Measurements from ENCODE around the gene CAMTA1. TPM values are rescaled to one million over a fixed set of nuclear protein-coding genes. Genes with fewer than 3 reads are reported as not detected.

The CAMTA1 gene
- total RNA-seq, 1 experiment from 2014 or later, result 82.2 TPM

GRCh38 chr1:7369866-7370265 is 584.6 kb downstream of the CAMTA1 start:
- TF ChIP-seq REST (IDR thresholded peaks at IDR 0.05; ENCODE audit: insufficient read depth in 1 of 2, low read depth in 2 of 2, low read length in 1 of 2) (no peak), CTCF (IDR thresholded peaks at IDR 0.05) (no peak), POLR2AphosphoS5 (IDR thresholded peaks at IDR 0.05; ENCODE audit: low read depth, low read length) (no peak), TCF7L2 (IDR thresholded peaks at IDR 0.05; ENCODE audit: low read depth, low read length) (no peak), SIN3A (IDR thresholded peaks at IDR 0.05; ENCODE audit: borderline replicate concordance, insufficient read depth, low read depth, low read length) (no peak)
- Histone ChIP-seq H3K4me1 (ENCODE audit: control insufficient read depth, insufficient read depth, low read length) (no peaks in the 10 kb centered on the region), H3K27me3 (ENCODE audit: control insufficient read depth, insufficient read depth, low read length) (no peaks in the 10 kb centered on the region), H3K9me3 (ENCODE audit: control insufficient read depth, insufficient read depth, low read depth, low read length) (no peaks in the 10 kb centered on the region), H3K36me3 (ENCODE audit: control insufficient read depth, insufficient read depth, low read length) (no peaks in the 10 kb centered on the region), H3K4me3 (ENCODE audit: low read depth in 2 of 2, low read length in 2 of 2) (no peak overlapping the region), H3K27ac (ENCODE audit: low read length) (no peak overlapping the region)
- in situ Hi-C loops (cut with HindIII; ENCODE audit: low pct_unique_long_range_greater_than_20kb, low sequenced_read_pairs) (no loop called here), intact Hi-C loops (cut with micrococcal nuclease; ENCODE audit: unreplicated experiment) (no loop called here)
- BruUV-seq (replicated peaks), result no TSS peak
- POLR2A ChIA-PET, result no interaction called here
- DNase-seq (ENCODE audit: low read depth, low spot score) (no peak), ATAC-seq (peak; percentile 42; the same call in 1 of the 2 replicates)
- CTCF ChIA-PET, result no interaction called here

GRCh38 chr1:7371926-7372325 is 586.7 kb downstream of the CAMTA1 start:
- intact Hi-C loops (cut with micrococcal nuclease; ENCODE audit: unreplicated experiment), result no loop called here
- in situ Hi-C loops (cut with HindIII; ENCODE audit: low pct_unique_long_range_greater_than_20kb, low sequenced_read_pairs), result no loop called here
- Histone ChIP-seq H3K4me3 (ENCODE audit: low read depth in 2 of 2, low read length in 2 of 2) (no peak overlapping the region), H3K9me3 (ENCODE audit: control insufficient read depth, insufficient read depth, low read depth, low read length) (no peaks in the 10 kb centered on the region), H3K27ac (ENCODE audit: low read length) (no peak overlapping the region), H3K27me3 (ENCODE audit: control insufficient read depth, insufficient read depth, low read length) (no peaks in the 10 kb centered on the region), H3K36me3 (ENCODE audit: control insufficient read depth, insufficient read depth, low read length) (no peaks in the 10 kb centered on the region), H3K4me1 (ENCODE audit: control insufficient read depth, insufficient read depth, low read length) (no peaks in the 10 kb centered on the region)
- ChIA-PET CTCF (no interaction called here), POLR2A (no interaction called here)
- ATAC-seq (no peak), DNase-seq (ENCODE audit: low read depth, low spot score) (no peak)
- no TSS peak for BruUV-seq (replicated peaks)
- TF ChIP-seq SIN3A (IDR thresholded peaks at IDR 0.05; ENCODE audit: borderline replicate concordance, insufficient read depth, low read depth, low read length), result no peak
- no peak for TF ChIP-seq TCF7L2 (IDR thresholded peaks at IDR 0.05; ENCODE audit: low read depth, low read length)
- no peak for TF ChIP-seq CTCF (IDR thresholded peaks at IDR 0.05)
- TF ChIP-seq POLR2AphosphoS5 (IDR thresholded peaks at IDR 0.05; ENCODE audit: low read depth, low read length), result no peak
- no peak for TF ChIP-seq REST (IDR thresholded peaks at IDR 0.05; ENCODE audit: insufficient read depth in 1 of 2, low read depth in 2 of 2, low read length in 1 of 2)
